K562 (cell line): ENCODE data around the gene CAMSAP2. TPM values are rescaled to one million over a fixed set of nuclear protein-coding genes. Genes with fewer than 3 reads are reported as not detected.

Experiments used
- ATAC-seq: fragments of 200-7000 bp; cut with Tn5 transposase; 3 replicates; pipeline ENCODE4 v1.9.1; 2020; ENCODE audit warnings: moderate library complexity
- BruUV-seq: library from RNA; stranded (reverse); fragments of 400-500 nt; replicated peaks from 2 replicates; lab custom pipeline; 2021; lab: Mats Ljungman, UMichigan
- CTCF ChIA-PET: fragments of 300-600 bp; formaldehyde crosslinking; extraction: SDS; loops from one replicate; lab custom pipeline; 2021; ENCODE audit warnings: low intra/inter-chr PET ratio; lab: Yijun Ruan, JAX
- POLR2A ChIA-PET: fragments of 300-600, 350-650 bp; sonication (Branson Sonifier 250); formaldehyde crosslinking; extraction: SDS; loops from one replicate; lab custom pipeline; 2021; ENCODE audit warnings: antibody characterized with exemption, inconsistent platforms; lab: Yijun Ruan, JAX
- DNase-seq, 4 experiments: peaks; one replicate each; pipeline versions ENCODE4 v3.0.0 to v3.0.0-alpha.2; 2011 to 2018; ENCODE audit warnings: low spot score in 3 of 4, mixed read lengths in 3 of 4; ENCODE audit errors: extremely low read depth in 1 of 4
- FAIRE-seq: peaks from 2 replicates; lab custom pipeline; 2011; peaks lifted over from hg19 to GRCh38; lab: Jason Lieb, UNC
- H2AFZ ChIP-seq: 2 replicates; pipeline ENCODE4 v1.6.0; 2011; ENCODE audit warnings: low read depth, low read length, control low read depth, inconsistent platforms
- H3K27ac ChIP-seq: fragments of 200-600 bp; 3 replicates; pipeline ENCODE4 v1.8.0; 2011; ENCODE audit warnings: low read depth, mild to moderate bottlenecking, control low read depth, inconsistent platforms, low read length, moderate library complexity, mixed read lengths; ENCODE audit errors: extremely low read depth
- H3K27me3 ChIP-seq, 2 experiments: fragments of 300-600 bp in 1 of 2; 2 replicates in 1 of 2; 3 replicates in 1 of 2; pipeline versions ENCODE4 v1.6.0 to v1.8.0; 2011; ENCODE audit warnings: inconsistent platforms in 2 of 2, low read length in 2 of 2, mild to moderate bottlenecking in 1 of 2, mixed read lengths in 1 of 2, moderate library complexity in 1 of 2; ENCODE audit not compliant: control insufficient read depth in 2 of 2, insufficient read depth in 2 of 2
- H3K36me3 ChIP-seq: fragments of 300-600 bp; 3 replicates; pipeline ENCODE4 v1.8.0; 2011; ENCODE audit warnings: mild to moderate bottlenecking, low read length, inconsistent platforms; ENCODE audit not compliant: control insufficient read depth, insufficient read depth
- H3K4me1 ChIP-seq, 2 experiments: fragments of 200-600 bp in 1 of 2; replicated peaks in 1 of 2; 2 replicates in 1 of 2; 3 replicates in 1 of 2; pipeline versions ENCODE4 v1.5.1 to v1.8.0; 2011; ENCODE audit warnings: inconsistent platforms in 2 of 2, low read length in 2 of 2, mild to moderate bottlenecking in 1 of 2, mixed read lengths in 1 of 2, moderate library complexity in 1 of 2; ENCODE audit not compliant: control insufficient read depth in 2 of 2, insufficient read depth in 2 of 2
- H3K4me2 ChIP-seq: 2 replicates; pipeline ENCODE4 v1.6.1; 2011; ENCODE audit warnings: low read length, control low read depth, inconsistent platforms, mixed read lengths; ENCODE audit not compliant: insufficient read depth
- H3K4me3 ChIP-seq: fragments of 200-600 bp; sonication (generic), shearing (Covaris generic); 2 replicates; pipeline ENCODE4 v1.5.1; 2016; ENCODE audit warnings: control low read depth, inconsistent platforms
- H3K79me2 ChIP-seq: fragments of 200-600 bp; 3 replicates; pipeline ENCODE4 v1.8.0; 2011; ENCODE audit warnings: low read length, inconsistent platforms; ENCODE audit not compliant: control insufficient read depth, insufficient read depth
- H3K9ac ChIP-seq, 2 experiments: 2 replicates each; pipeline versions ENCODE4 v1.6.0 to v1.6.1; 2011; ENCODE audit warnings: low read depth in 2 of 2, low read length in 2 of 2, control low read depth in 1 of 2, inconsistent platforms in 1 of 2, mild to moderate bottlenecking in 1 of 2, mixed read lengths in 1 of 2; ENCODE audit not compliant: insufficient read depth in 1 of 2
- H3K9me1 ChIP-seq: one replicate; pipeline ENCODE4 v1.6.0; 2011; ENCODE audit warnings: inconsistent platforms, mild to moderate bottlenecking, low read length, moderate library complexity; ENCODE audit not compliant: control insufficient read depth, insufficient read depth
- H3K9me3 ChIP-seq: replicated peaks from 2 replicates; pipeline ENCODE4 v1.5.1; 2011; ENCODE audit warnings: low read depth, low read length, inconsistent platforms; ENCODE audit not compliant: control insufficient read depth, insufficient read depth
- H4K20me1 ChIP-seq: replicated peaks from 2 replicates; pipeline ENCODE4 v1.6.1; 2011; ENCODE audit warnings: low read length, inconsistent platforms, mixed read lengths; ENCODE audit not compliant: control insufficient read depth, insufficient read depth
- ARID2 ChIP-seq: fragments of 450-650 bp; IDR thresholded peaks from 2 replicates; pipeline ENCODE4 v1.6.1; 2017; ENCODE audit warnings: antibody characterized with exemption, mild to moderate bottlenecking
- CBFA2T3 ChIP-seq: fragments of 450-650 bp; IDR thresholded peaks from 2 replicates; pipeline ENCODE4 v1.6.1; 2017
- CBX3 ChIP-seq, 2 experiments: IDR thresholded peaks; 1 replicate in 1 of 2; 2 replicates in 1 of 2; pipeline ENCODE4 v1.6.1; 2012; ENCODE audit warnings: inconsistent platforms in 2 of 2, low read length in 2 of 2, borderline replicate concordance in 1 of 2, control low read depth in 1 of 2
- EWSR1 ChIP-seq: fragments of 450-650 bp; IDR thresholded peaks from 2 replicates; pipeline ENCODE4 v1.6.1; 2018; ENCODE audit warnings: borderline replicate concordance, mild to moderate bottlenecking, low read depth, moderate library complexity; ENCODE audit not compliant: partially characterized antibody
- TRIM24 ChIP-seq, 2 experiments: fragments of 450-650 bp; IDR thresholded peaks; 2 replicates each; pipeline ENCODE4 v1.6.1; 2016
- ZNF280B ChIP-seq: fragments of 250-450 bp; sonication (Bioruptor Pico); IDR thresholded peaks from 2 replicates; pipeline ENCODE4 v1.5.1; 2021; ENCODE audit warnings: mild to moderate bottlenecking
- ZNF311 ChIP-seq: fragments of 250-450 bp; sonication (Bioruptor Pico); IDR thresholded peaks from 2 replicates; pipeline ENCODE4 v1.4.0; 2020; ENCODE audit warnings: mild to moderate bottlenecking, moderate library complexity
- ZNF696 ChIP-seq: fragments of 250-450 bp; sonication (Bioruptor Pico); conservative IDR thresholded peaks from 2 replicates; pipeline ENCODE4 v1.4.0; 2020; ENCODE audit warnings: mild to moderate bottlenecking, moderate library complexity
- WGBS: fragments of 100-300 bp; shearing (Covaris generic); methylation state at CpG from one replicate; pipeline ENCODE4 v1.1.6; 2016; ENCODE audit warnings: low coverage, mixed read lengths; ENCODE audit not compliant: insufficient coverage; ENCODE audit errors: missing lambda C conversion rate; 5-methylcytosine and 5-hydroxymethylcytosine counted together
- in situ Hi-C: fragments of 300-500 bp; cut with MboI; formaldehyde crosslinking; loops from 4 replicates; pipeline ENCODE4 v1.15.0; 2018; ENCODE audit warnings: inconsistent platforms, mixed read lengths
- intact Hi-C: fragments of 100-400 bp; cut with micrococcal nuclease; formaldehyde crosslinking; loops from 2 replicates; pipeline ENCODE4 v1.14.2; 2022
- polyA plus RNA-seq, 8 experiments: library from polyadenylated mRNA; depleted of rRNA in 4 of 8; stranded (reverse) in 5 of 8; unstranded in 3 of 8; fragments of >200 nt; fragmentation: Nextera tagmentation in 2 of 8; fragmentation: Illumina TruSeq in 1 of 8; extraction: Ambion mirVana in 2 of 8; extraction: Trizol in 1 of 8; gene quantifications; 2 replicates each; pipeline versions ENCODE4 v1.2.1 to v1.2.3, GENCODE V29; 2011 to 2014; ENCODE audit warnings: inconsistent platforms in 1 of 8, missing spikeins in 1 of 8
- total RNA-seq, 7 experiments: library from RNA; depleted of rRNA in 6 of 7; stranded (reverse); fragments of >200 nt in 6 of 7; fragmentation: Illumina TruSeq in 2 of 7; extraction: Trizol in 2 of 7; gene quantifications; 2 replicates each; pipeline versions ENCODE4 v1.2.1 to v1.2.3, GENCODE V29; 2011 to 2021; ENCODE audit warnings: low replicate concordance in 1 of 7

Gene CAMSAP2
- total and polyA plus RNA-seq, 9 of the 15 experiments (the other 6 are each of a cell fraction or from before 2014, with no cell fraction given) = 1.4 to 7.5 (median 2.7) TPM

GRCh38 chr1:200886594-200886993 lies 147.9 kb downstream of the CAMSAP2 start (continued):
- TF ChIP-seq ZNF280B = no peak
- TF ChIP-seq TRIM24 (IDR thresholded peaks at IDR 0.05) = 0 out of 4 replicates have a peak, but pooled peaks of 1 of the 2 experiments have one; percentile 16
- TF ChIP-seq ZNF696 (CRISPR knock-in tag) = 0 out of 2 replicates have a peak, but pooled peaks have one; percentile 31
- TF ChIP-seq ARID2 = no peak
- TF ChIP-seq ZNF311 (CRISPR knock-in tag) = peak; percentile 95
- TF ChIP-seq CBX3 (IDR thresholded peaks at IDR 0.05; ENCODE audit: borderline replicate concordance in 1 of 2, low read length in 2 of 2) = no peak
- peak; percentile 64 for TF ChIP-seq CBFA2T3

GRCh38 chr1:200887036-200887435 lies 148.3 kb downstream of the CAMSAP2 start:
- Histone ChIP-seq H3K27me3 (peaks cover 52 to 61% of the 10 kb centered on the region in 2 experiments), H3K36me3 (no peaks in the 10 kb centered on the region), H3K9me3 (no peaks in the 10 kb centered on the region), H3K9ac (no peak overlapping the region), H4K20me1 (peaks cover 15% of the 10 kb centered on the region), H3K27ac (no peak overlapping the region), H3K4me3 (no peak overlapping the region), H3K9me1 (no peaks in the 10 kb centered on the region), H2AFZ (no peak overlapping the region), H3K4me2 (no peak overlapping the region), H3K4me1 (peaks cover 7 to 14% of the 10 kb centered on the region in 2 experiments; a peak in 4 of 5 replicates), H3K79me2 (no peaks in the 10 kb centered on the region)
- no peak for DNase-seq
- POLR2A ChIA-PET = interaction anchor here (0.6 kb wide), 1 partner anchor 8 kb away, joined by 3 read pairs; no protein-coding TSS in a partner anchor
- intact Hi-C loops (no loop called here), in situ Hi-C loops (no loop called here)
- no peak for ATAC-seq
- no peak for TF ChIP-seq EWSR1
- CTCF ChIA-PET = no interaction called here
- no TSS peak for BruUV-seq
- FAIRE-seq = no peak
- WGBS = 14% methylated on average over 11 of the region's 11 CpGs
